H1 (cell line): ENCODE measurements around the gene CDH8.

Experiments used
- CTCF ChIP-seq, 3 experiments: IDR thresholded peaks; 1 replicate in 2 of 3; 2 replicates in 1 of 3; pipeline versions ENCODE4 v1.5.1 to v1.6.1; 2011; ENCODE audit warnings: low read length in 3 of 3, mild to moderate bottlenecking in 3 of 3, inconsistent platforms in 2 of 3, low read depth in 1 of 3, moderate library complexity in 1 of 3; ENCODE audit not compliant: insufficient read depth in 1 of 3; ENCODE audit errors: control extremely low read depth in 1 of 3
- EP300 ChIP-seq, 2 experiments: IDR thresholded peaks; 1 replicate in 1 of 2; 2 replicates in 1 of 2; pipeline ENCODE4 v1.6.1; 2011 to 2012; ENCODE audit warnings: low read depth in 2 of 2, low read length in 2 of 2, mild to moderate bottlenecking in 2 of 2, borderline replicate concordance in 1 of 2, inconsistent platforms in 1 of 2, moderate library complexity in 1 of 2
- FOSL1 ChIP-seq: IDR thresholded peaks from 2 replicates; pipeline ENCODE4 v1.6.1; 2011; ENCODE audit warnings: mild to moderate bottlenecking, low read depth, low read length, moderate library complexity; ENCODE audit not compliant: insufficient read depth
- POLR2A ChIP-seq, 2 experiments: IDR thresholded peaks; 1 replicate in 1 of 2; 2 replicates in 1 of 2; pipeline ENCODE4 v1.6.1; 2011; ENCODE audit warnings: low read depth in 2 of 2, low read length in 2 of 2, mild to moderate bottlenecking in 2 of 2; ENCODE audit errors: control extremely low read depth in 1 of 2
- SP1 ChIP-seq: IDR thresholded peaks from 2 replicates; pipeline ENCODE4 v1.6.1; 2011; ENCODE audit warnings: low read depth, low read length

- TF ChIP-seq POLR2A (IDR thresholded peaks at IDR 0.05; ENCODE audit: control extremely low read depth in 1 of 2, low read depth in 2 of 2, low read length in 2 of 2) (no peak), SP1 (no peak), EP300 (IDR thresholded peaks at IDR 0.05; ENCODE audit: borderline replicate concordance in 1 of 2, low read depth in 2 of 2, low read length in 2 of 2) (no peak), FOSL1 (no peak), CTCF (IDR thresholded peaks at IDR 0.05; ENCODE audit: control extremely low read depth in 1 of 3, insufficient read depth in 1 of 3, low read depth in 1 of 3, low read length in 3 of 3) (no peak)
Measured at GRCh38 chr16:61890386-61890785, 145.9 kb downstream of the CDH8 start.
